Activated effector memory CD4-positive, alpha-beta T cell treated with anti-CD3 and anti-CD28 coated beads, Interleukin-2, amount 50 U/mL, for 16 hours (primary cell): ENCODE data around the gene NTHL1.

Experiments used
- DNase-seq: peaks from one replicate; pipeline ENCODE4 v3.0.0-alpha.2; 2020

NTHL1 gene

GRCh38 chr16:2047330-2048115, at the start of gene NTHL1, which contains the start of gene TSC2:
TSS of gene NTHL1 (minus strand) at chr16:2047834. CDS start at chr16:2047823, 11 bp downstream.
TSS of gene TSC2 (plus strand) at chr16:2047985. CDS start at chr16:2048616, 631 bp downstream.
- DNase-seq = peak; percentile 98

GRCh38 chr16:2096853-2097595, 49.4 kb upstream of the NTHL1 start:
- no peak for DNase-seq

- DNase-seq = no peak
Observed at GRCh38 chr16:2095918-2096582, 48.4 kb upstream of the NTHL1 start.

- no peak for DNase-seq
Observed at GRCh38 chr16:2095315-2095853, 47.8 kb upstream of the NTHL1 start.

GRCh38 chr16:2093793-2094192, 46.2 kb upstream of the NTHL1 start:
- DNase-seq = no peak

GRCh38 chr16:2092866-2093265, 45.2 kb upstream of the NTHL1 start:
- DNase-seq = no peak

DNA sequence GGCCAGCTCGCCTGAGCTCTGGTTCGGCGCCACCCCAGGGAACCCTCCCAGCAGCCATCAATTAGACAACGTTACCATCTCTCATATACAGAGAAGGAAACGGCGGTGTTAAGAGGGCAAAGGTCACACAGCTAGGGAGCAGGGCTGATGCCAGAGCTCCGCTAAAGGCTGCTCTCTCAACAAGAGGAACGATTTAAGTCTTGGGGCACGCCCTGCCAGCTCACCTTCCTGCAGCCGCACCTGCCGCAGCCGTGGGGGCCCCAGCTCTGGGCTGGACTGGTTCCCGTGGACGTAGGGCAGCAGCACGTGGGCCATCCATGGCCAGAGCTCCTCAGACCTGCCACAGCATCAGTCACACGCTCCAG, 44.6 kb upstream of the NTHL1 start:
- no peak for DNase-seq

DNA sequence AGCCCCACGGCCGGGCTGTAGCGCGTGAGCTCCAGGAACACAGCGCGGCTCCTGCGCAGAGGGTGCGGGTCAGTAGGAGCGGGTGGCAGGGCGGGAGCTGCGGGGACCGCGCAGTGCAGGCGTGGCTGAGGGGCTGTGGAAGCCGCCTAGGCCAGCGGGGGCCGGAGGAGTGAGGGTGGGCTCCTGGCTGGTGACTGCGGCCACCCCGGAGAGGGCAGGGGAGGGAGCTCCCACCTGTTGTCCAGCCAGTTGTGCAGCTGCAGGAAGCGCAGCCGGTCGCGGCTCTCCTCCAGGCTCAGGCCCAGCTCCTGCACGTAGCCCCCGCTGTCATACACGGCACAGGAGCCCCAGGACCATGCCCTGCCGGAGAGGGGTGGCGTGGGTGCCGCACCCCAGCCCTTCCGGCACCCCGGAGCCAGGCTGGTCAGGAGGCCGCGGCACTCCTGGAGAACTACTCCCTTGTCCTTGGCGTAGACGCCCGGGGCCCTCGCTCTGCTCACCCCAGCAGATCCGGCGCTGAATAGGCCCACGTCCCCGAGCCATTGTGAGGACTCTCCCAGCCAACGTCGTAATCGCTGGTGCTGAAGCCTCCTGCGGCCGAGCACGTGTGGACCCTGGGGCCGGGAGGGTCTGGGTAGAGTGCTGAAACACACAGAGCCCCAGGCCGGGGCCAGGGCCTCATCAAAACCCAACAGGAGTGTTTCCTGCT, 44.1 kb upstream of the NTHL1 start:
- DNase-seq = no peak

- DNase-seq = peak; percentile 75
Observed at GRCh38 chr16:2090777-2091546, 43.3 kb upstream of the NTHL1 start.

- DNase-seq = no peak
Observed at GRCh38 chr16:2090481-2090776, 42.8 kb upstream of the NTHL1 start.

GRCh38 chr16:2089706-2090480, 42.3 kb upstream of the NTHL1 start:
- no peak for DNase-seq

- no peak for DNase-seq
Observed at GRCh38 chr16:2088759-2089358, 41.2 kb upstream of the NTHL1 start.

GRCh38 chr16:2087748-2088631, 40.4 kb upstream of the NTHL1 start:
- no peak for DNase-seq

GRCh38 chr16:2086812-2087747, 39.4 kb upstream of the NTHL1 start:
- DNase-seq = no peak

DNA sequence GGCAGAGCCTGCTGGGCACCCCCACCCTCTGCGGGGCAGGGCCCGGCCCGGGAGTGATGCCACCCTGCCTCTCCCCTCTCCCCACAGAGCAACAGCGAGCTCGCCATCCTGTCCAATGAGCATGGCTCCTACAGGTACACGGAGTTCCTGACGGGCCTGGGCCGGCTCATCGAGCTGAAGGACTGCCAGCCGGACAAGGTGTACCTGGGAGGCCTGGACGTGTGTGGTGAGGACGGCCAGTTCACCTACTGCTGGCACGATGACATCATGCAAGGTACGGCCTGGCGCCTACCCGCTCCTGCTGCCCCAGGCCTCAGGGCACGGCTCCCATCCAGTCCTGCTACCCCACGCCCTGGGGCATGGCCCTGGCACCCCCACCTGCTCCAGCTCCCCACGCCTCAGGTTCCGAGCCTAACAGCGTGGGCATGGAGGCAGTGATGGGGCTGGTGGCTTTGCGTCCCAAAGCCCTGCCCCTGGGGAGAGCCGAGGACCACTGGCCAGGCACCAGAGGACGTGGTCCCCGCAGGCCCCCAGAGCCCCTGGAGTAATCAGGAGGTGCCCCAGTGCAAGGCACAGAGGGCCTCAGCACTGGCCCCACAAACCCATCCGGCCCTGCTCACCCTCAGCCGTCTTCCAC, 38.6 kb upstream of the NTHL1 start:
- DNase-seq = no peak

DNA sequence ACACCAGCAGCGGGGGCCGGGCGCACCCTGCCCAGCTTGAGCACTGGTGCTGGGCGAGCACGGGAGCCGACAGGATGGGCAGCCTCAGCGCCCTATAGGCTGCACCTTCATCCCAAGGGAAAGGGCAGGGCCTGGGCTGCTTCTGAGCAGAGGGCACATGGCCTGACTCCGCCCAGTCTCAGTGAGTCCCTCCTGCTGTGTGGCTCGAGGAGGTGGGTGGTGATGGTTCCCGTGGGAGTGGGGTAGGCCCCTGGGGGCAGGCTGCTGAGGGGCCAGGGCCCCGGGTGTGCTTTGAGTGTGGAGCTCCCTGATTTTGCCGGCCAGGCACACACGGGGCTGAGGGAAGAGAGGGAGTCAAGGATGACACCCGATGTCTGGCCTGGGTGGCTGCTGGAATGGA, 38.0 kb upstream of the NTHL1 start:
- DNase-seq = no peak

GRCh38 chr16:2084895-2085625, 37.4 kb upstream of the NTHL1 start:
- no peak for DNase-seq
